WTC11 (cell line): Measurements from ENCODE around the gene GLRA2. TPM values are rescaled to one million over a fixed set of nuclear protein-coding genes. Genes with fewer than 3 reads are reported as not detected.

Experiments used
- ATAC-seq: fragments of 200-7000 bp; cut with Tn5 transposase; 2 replicates; pipeline ENCODE4 v1.10.0; 2021; ENCODE audit warnings: mild to moderate bottlenecking, moderate library complexity
- CTCF ChIA-PET: fragments of 300-600 bp; sonication (Branson Sonifier 250); formaldehyde crosslinking; loops from one replicate; lab custom pipeline; 2021; ENCODE audit warnings: antibody characterized with exemption; lab: Charles Lee
- POLR2A ChIA-PET: fragments of 350-600 bp; sonication (Branson Sonifier 250); formaldehyde crosslinking; loops from one replicate; lab custom pipeline; 2021; ENCODE audit warnings: antibody characterized with exemption; lab: Charles Lee
- DNase-seq: peaks from one replicate; pipeline ENCODE4 v3.0.0; 2021; ENCODE audit warnings: low spot score
- H3K27ac Mint-ChIP-seq: 2 replicates; pipeline ENCODE4 v1.8.0; 2021; ENCODE audit warnings: mixed read lengths
- H3K27me3 Mint-ChIP-seq: 2 replicates; pipeline ENCODE4 v1.8.0; 2021; ENCODE audit warnings: low read depth, mild to moderate bottlenecking, moderate library complexity, mixed read lengths
- H3K36me3 Mint-ChIP-seq: 2 replicates; pipeline ENCODE4 v1.8.0; 2021; ENCODE audit warnings: mixed read lengths
- H3K4me1 Mint-ChIP-seq: 2 replicates; pipeline ENCODE4 v1.8.0; 2022; ENCODE audit warnings: mixed read lengths
- H3K4me3 Mint-ChIP-seq: 2 replicates; pipeline ENCODE4 v1.8.0; 2021; ENCODE audit warnings: mild to moderate bottlenecking, moderate library complexity, mixed read lengths
- H3K9me3 Mint-ChIP-seq: 2 replicates; pipeline ENCODE4 v1.8.0; 2021; ENCODE audit warnings: mixed read lengths
- ARID4B ChIP-seq: sonication (generic); formaldehyde crosslinking; IDR thresholded peaks from 2 replicates; pipeline ENCODE4 v1.8.0; 2023; ENCODE audit warnings: missing genetic modification reagents, mild to moderate bottlenecking, borderline replicate concordance
- ATF2 ChIP-seq: sonication (generic); formaldehyde crosslinking; IDR thresholded peaks from 2 replicates; pipeline ENCODE4 v1.8.1; 2022; ENCODE audit warnings: low read depth, missing genetic modification reagents, borderline replicate concordance
- CBFB ChIP-seq: sonication (generic); formaldehyde crosslinking; IDR thresholded peaks from 2 replicates; pipeline ENCODE4 v1.8.1; 2022; ENCODE audit warnings: mild to moderate bottlenecking, low read depth, missing genetic modification reagents
- CREM ChIP-seq: sonication (generic); formaldehyde crosslinking; IDR thresholded peaks from 2 replicates; pipeline ENCODE4 v1.8.1; 2022; ENCODE audit warnings: mild to moderate bottlenecking, missing genetic modification reagents, moderate library complexity
- E2F4 ChIP-seq: sonication (generic); formaldehyde crosslinking; IDR thresholded peaks from 2 replicates; pipeline ENCODE4 v1.8.1; 2022; ENCODE audit warnings: low read depth, mild to moderate bottlenecking, moderate library complexity, missing genetic modification reagents, borderline replicate concordance
- HMGA2 ChIP-seq: fragments of 250-450 bp; sonication (Bioruptor Pico); IDR thresholded peaks from 2 replicates; pipeline ENCODE4 v1.4.0; 2021; ENCODE audit warnings: mild to moderate bottlenecking, moderate library complexity
- JAZF1 ChIP-seq: fragments of 250-450 bp; sonication (Bioruptor Pico); IDR thresholded peaks from 2 replicates; pipeline ENCODE4 v1.9.0; 2021; ENCODE audit warnings: moderate library complexity, mild to moderate bottlenecking, inconsistent platforms
- KAT7 ChIP-seq: sonication (generic); formaldehyde crosslinking; IDR thresholded peaks from 2 replicates; pipeline ENCODE4 v1.8.1; 2023; ENCODE audit warnings: missing genetic modification reagents, mild to moderate bottlenecking, borderline replicate concordance
- MYBL2 ChIP-seq: sonication (generic); formaldehyde crosslinking; IDR thresholded peaks from 2 replicates; pipeline ENCODE4 v1.8.1; 2023; ENCODE audit warnings: mild to moderate bottlenecking, moderate library complexity, missing genetic modification reagents
- NFATC4 ChIP-seq: fragments of 250-450 bp; sonication (Bioruptor Pico); IDR thresholded peaks from 2 replicates; pipeline ENCODE4 v1.9.0; 2021; ENCODE audit warnings: mild to moderate bottlenecking
- PRRX2 ChIP-seq: fragments of 250-450 bp; sonication (Bioruptor Pico); IDR thresholded peaks from 2 replicates; pipeline ENCODE4 v1.8.0; 2021; ENCODE audit warnings: mild to moderate bottlenecking
- SOX15 ChIP-seq: fragments of 250-450 bp; sonication (Bioruptor Pico); IDR thresholded peaks from 2 replicates; pipeline ENCODE4 v1.9.0; 2021; ENCODE audit warnings: mild to moderate bottlenecking
- TCF7 ChIP-seq: sonication (generic); formaldehyde crosslinking; IDR thresholded peaks from 2 replicates; pipeline ENCODE4 v1.8.0; 2022; ENCODE audit warnings: mild to moderate bottlenecking, low read depth, missing genetic modification reagents, moderate library complexity
- USF2 ChIP-seq: sonication (generic); formaldehyde crosslinking; IDR thresholded peaks from 2 replicates; pipeline ENCODE4 v1.8.1; 2023; ENCODE audit warnings: mild to moderate bottlenecking, missing genetic modification reagents, moderate library complexity
- ZNF121 ChIP-seq: sonication (generic); formaldehyde crosslinking; IDR thresholded peaks from 2 replicates; pipeline ENCODE4 v1.8.0; 2023; ENCODE audit warnings: missing genetic modification reagents
- ZNF219 ChIP-seq: sonication (generic); formaldehyde crosslinking; IDR thresholded peaks from 2 replicates; pipeline ENCODE4 v1.8.0; 2023; ENCODE audit warnings: missing genetic modification reagents, mild to moderate bottlenecking, borderline replicate concordance
- ZNF416 ChIP-seq: fragments of 250-450 bp; sonication (Bioruptor Pico); IDR thresholded peaks from 2 replicates; pipeline ENCODE4 v1.9.0; 2021; ENCODE audit warnings: mild to moderate bottlenecking, inconsistent platforms
- ZNF532 ChIP-seq: fragments of 250-450 bp; sonication (Bioruptor Pico); IDR thresholded peaks from 2 replicates; pipeline ENCODE4 v1.9.0; 2021; ENCODE audit warnings: mild to moderate bottlenecking, borderline replicate concordance
- ZNF671 ChIP-seq: fragments of 250-450 bp; sonication (Bioruptor Pico); IDR thresholded peaks from 2 replicates; pipeline ENCODE4 v1.8.0; 2021; ENCODE audit warnings: mild to moderate bottlenecking
- total RNA-seq: library from RNA; stranded (reverse); gene quantifications from 3 replicates; pipeline ENCODE4 v1.2.3, GENCODE V29; 2021

Gene GLRA2
- total RNA-seq, 1 experiment from 2014 or later: not detected

- ChIA-PET CTCF (no interaction called here), POLR2A (no interaction called here)
- no peak for TF ChIP-seq CREM (CRISPR knock-in tag)
- TF ChIP-seq JAZF1 (CRISPR knock-in tag): no peak
- TF ChIP-seq ZNF671: no peak
- Mint-ChIP-seq H3K9me3 (no peaks in the 10 kb centered on the region), H3K27ac (no peak overlapping the region), H3K4me3 (no peak overlapping the region), H3K36me3 (no peaks in the 10 kb centered on the region), H3K4me1 (no peaks in the 10 kb centered on the region; the same call in 1 of the 2 replicates), H3K27me3 (no peaks in the 10 kb centered on the region)
- ATAC-seq (no peak), DNase-seq (no peak)
These were observed 32.7 kb upstream of the GLRA2 start for GRCh38 chrX:14496674-14497073.

GRCh38 chrX:14497184-14497666 is 32.1 kb upstream of the GLRA2 start:
- Mint-ChIP-seq H3K4me3 (no peak overlapping the region), H3K36me3 (no peaks in the 10 kb centered on the region), H3K27me3 (no peaks in the 10 kb centered on the region)
- POLR2A ChIA-PET: no interaction called here
- CTCF ChIA-PET: no interaction called here
- no peak for TF ChIP-seq ZNF532
- TF ChIP-seq E2F4 (CRISPR knock-in tag): no peak
- TF ChIP-seq USF2 (CRISPR knock-in tag): no peak
- TF ChIP-seq CREM (CRISPR knock-in tag): no peak
- TF ChIP-seq ZNF121 (CRISPR knock-in tag): no peak
- TF ChIP-seq CBFB (CRISPR knock-in tag): no peak
- no peak for TF ChIP-seq ATF2 (CRISPR knock-in tag)
- TF ChIP-seq HMGA2: no peak
- no peak for TF ChIP-seq KAT7 (CRISPR knock-in tag)
- TF ChIP-seq SOX15 (CRISPR knock-in tag): no peak
- TF ChIP-seq ZNF219 (CRISPR knock-in tag): no peak
- no peak for TF ChIP-seq MYBL2 (CRISPR knock-in tag)
- TF ChIP-seq ARID4B (CRISPR knock-in tag): no peak
- no peak for TF ChIP-seq ZNF416 (CRISPR knock-in tag)
- no peak for TF ChIP-seq NFATC4 (CRISPR knock-in tag)
- TF ChIP-seq PRRX2 (CRISPR knock-in tag): no peak
- no peak for TF ChIP-seq TCF7 (CRISPR knock-in tag)
- TF ChIP-seq, all 79 proteins: peak for 0
- ATAC-seq (no peak), DNase-seq (no peak)
- Mint-ChIP-seq H3K4me1 (no peaks in the 10 kb centered on the region; the same call in 1 of the 2 replicates), H3K27ac (no peak overlapping the region; the same call in 1 of the 2 replicates), H3K9me3 (no peaks in the 10 kb centered on the region)
